ENCODE data around the gene CEACAM1.
"Not testable (repeated sequence)": the region's sequence is repeated elsewhere in the genome, so short reads cannot be mapped to it uniquely, and the experiment has no call there.

CEACAM1 gene

DNA sequence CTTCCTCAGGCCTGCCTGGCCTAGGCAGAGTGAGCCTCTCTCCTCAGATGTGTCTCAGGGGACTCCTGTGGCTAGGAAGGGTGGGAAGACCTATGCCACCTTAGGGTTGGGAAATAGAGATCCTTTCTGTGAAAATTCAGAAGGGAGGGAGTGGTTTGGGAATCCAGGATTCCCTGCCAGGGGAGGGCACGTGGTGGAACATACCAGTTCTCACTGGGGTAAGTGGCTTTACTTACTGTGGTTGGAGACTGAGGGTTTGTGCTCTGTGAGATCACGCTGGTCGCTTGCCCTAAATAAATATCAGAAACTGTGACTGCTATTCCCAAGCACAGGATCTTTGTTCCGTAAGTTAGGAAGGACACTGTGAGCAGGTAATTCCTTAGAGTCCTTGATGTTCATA is 16.9 kb downstream of the CEACAM1 start:
- DNase-seq (ENCODE audit: low spot score), result no peak

- no peak for DNase-seq (ENCODE audit: low spot score)
Measured at GRCh38 chr19:42508892-42509444, 19.3 kb downstream of the CEACAM1 start.

DNA sequence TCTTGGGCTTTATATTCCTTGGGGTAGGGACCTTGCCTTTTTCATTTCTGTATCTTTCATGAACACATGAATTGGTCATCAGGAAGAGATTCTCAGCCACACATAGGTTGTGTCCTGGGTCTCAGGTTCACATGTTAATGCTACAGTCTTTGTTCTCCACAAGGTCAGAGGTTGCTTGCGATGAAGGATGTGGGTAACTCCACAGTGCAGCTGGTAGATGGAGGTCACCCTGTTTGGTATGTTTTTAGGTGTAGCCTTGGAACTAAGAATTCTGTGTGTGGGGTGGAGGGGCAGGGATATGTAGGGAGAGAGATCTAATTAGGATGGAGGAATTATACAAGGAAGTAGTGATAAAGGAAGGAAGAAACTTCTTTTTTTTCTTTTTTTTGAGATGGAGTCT is 23.2 kb downstream of the CEACAM1 start:
- DNase-seq (ENCODE audit: low spot score), result no peak

DNA sequence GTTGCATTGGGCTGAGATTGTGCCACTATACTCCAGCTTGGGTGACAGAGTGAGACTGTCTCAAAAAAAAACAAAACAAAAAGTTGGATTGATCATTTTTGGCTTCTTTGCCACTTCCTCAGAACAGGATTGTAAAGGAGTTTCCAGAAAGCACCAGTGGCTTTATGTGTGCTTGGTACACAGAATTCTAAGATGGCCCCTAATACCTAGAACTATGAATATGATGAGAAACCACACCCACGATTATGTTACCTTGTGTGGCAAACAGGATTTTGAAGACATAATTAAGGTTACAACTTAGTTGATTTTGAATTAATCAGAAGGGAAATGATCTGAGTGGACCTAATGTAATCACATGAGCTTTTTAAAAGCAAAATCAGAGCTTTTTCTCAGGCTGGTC is 26.5 kb downstream of the CEACAM1 start:
- no peak for DNase-seq (ENCODE audit: low spot score)

DNA sequence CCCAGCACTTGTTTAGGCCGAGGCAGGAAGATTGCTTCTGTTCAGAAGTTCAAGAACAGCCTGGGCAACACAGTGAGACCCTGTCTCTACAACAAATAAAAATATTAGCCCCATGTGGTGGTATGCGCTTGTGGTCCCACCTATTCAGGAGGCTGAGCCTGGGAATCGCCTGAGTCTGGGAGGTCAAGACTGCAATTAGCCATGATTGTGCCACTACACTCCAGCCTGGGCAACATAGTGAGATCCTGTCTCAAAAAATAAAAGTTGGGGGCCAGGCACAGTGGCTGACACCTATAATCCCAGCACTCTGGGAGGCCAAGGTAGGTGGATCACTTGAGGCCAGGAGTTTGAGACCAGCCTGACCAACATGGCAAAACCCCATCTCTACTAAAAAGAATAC is 27.0 kb downstream of the CEACAM1 start:
- not testable (repeated sequence) for DNase-seq (ENCODE audit: low spot score)

DNA sequence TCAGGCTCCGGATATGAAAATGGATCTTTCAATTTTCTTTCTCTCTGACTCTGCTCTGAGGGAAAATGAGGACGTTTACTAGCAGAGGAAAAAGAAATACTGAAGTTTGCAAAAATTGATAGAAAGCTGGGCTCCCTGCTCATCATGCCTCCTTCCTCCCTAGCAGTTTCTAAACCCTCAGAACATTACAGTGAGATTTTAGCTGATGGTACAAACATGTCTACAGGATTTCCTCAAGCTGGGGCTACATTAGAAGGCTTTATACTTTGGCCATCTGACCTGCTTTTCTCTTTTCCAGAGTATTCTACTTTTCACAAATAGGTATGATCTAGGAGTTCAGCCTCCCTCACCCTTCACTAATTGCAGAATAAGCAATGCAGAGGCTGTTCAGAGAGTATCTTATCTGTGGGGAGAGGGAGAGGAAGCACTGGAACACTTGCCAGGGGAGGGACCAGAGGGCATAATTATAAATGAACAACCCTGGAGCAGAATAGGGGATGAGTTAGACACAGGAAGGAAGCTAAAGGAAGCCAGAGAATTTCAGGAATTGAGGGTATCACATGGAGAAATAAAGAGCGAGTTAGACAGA is 30.0 kb downstream of the CEACAM1 start:
- peak; percentile 31 for DNase-seq (ENCODE audit: low spot score)

DNA sequence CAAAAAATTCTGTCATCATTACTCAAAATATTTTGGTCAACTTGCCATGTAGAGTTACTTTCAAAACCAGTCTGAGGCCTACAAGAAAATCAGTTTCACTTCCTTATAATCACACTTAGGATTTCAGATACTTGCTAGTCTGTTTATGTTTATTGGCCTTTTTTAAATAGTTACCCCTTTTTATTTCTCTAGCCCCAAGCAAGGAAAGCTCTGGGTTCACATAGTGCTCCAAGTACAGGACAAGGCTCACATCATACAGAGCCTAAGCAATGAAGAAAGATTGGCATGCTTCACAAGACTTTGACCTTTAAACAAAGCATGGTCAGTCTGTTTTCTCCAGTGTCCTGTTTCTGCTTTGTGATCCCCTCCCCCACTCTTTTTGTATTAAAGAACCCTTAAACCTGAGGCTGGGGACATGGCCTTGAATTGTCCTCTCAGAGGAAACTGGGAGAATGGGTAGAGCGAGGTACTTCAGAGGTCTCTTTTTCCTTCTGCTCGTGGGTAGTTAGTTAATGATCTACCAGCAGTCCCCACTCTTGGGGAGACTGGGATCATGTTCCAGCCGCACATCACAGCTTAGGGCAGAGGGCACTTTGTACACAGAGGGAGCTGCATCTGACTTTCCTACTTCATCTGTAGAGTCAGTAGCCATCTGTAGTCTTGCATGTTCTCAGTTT is 30.7 kb downstream of the CEACAM1 start:
- DNase-seq (ENCODE audit: low spot score), result peak; percentile 89

DNA sequence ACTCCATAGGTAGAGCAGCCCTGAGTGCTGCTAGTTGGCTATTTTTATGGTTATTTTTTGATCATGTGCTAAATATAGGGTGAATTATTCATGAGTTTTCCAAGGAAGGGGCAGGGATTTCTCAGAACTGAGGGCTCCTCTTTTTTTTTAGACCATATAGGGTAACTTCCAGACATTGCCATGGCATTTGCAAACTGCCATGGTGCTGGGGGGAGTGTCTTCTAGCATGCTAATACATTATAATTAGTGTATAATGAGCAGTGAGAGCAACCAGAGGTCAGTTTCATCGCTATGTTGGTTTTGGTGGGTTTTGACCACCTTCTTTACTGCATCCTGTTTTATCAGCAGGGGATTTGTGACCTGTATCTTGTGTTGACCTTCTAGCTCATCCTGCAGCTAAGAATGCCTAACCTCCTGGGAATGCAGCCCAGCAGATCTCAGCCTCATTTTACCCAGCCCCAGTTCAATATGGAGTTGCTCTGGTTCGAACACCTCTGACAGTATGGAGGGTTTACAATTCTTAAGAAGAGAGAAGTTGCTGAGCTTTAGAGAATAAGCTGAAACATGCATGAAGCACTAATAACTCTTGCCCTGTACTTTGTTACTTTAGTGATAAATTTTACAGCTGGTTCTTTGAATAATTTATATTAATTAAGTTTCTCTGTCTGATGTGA is 31.7 kb downstream of the CEACAM1 start:
- DNase-seq (ENCODE audit: low spot score), result no peak

GRCh38 chr19:42495663-42496062 is 32.6 kb downstream of the CEACAM1 start:
- no peak for DNase-seq (ENCODE audit: low spot score)

- no peak for DNase-seq (ENCODE audit: low spot score)
Measured at GRCh38 chr19:42494321-42494720, 34.0 kb downstream of the CEACAM1 start.

DNA sequence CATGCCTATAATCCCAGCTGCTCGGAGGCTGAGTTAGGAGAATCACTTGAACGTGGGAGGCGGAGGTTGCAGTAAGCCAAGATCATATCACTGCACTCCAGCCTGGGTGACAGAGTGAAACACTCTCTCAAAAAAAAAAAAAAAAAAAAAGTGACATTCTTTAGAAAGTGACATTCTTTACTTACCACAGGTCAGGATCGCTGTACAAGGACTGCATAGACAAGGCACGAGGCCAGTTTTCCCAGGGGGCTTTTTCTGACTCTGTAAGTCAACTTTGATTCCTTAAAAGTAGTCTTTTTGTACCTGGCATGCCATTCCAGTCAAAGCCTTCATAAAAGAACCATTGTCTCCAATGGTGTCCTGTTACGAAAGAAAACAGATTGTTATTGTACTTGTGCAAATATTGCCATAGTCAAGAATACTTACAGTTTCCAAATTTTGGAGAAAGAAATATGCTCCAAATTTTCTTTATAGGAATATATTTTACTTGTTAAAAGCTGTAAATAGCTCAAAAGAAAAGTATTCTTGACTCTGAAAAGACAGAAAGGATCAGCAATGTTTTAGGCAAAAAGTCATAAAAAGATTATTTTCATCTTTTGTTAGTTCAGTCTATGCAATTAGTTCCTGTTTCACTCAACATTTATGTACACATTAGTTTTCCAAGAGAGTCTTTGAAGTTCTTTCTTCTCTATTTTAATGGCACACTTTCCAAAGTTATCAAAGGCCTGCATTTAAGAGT is 39.3 kb downstream of the CEACAM1 start:
- peak; percentile 79 for DNase-seq (ENCODE audit: low spot score)

DNA sequence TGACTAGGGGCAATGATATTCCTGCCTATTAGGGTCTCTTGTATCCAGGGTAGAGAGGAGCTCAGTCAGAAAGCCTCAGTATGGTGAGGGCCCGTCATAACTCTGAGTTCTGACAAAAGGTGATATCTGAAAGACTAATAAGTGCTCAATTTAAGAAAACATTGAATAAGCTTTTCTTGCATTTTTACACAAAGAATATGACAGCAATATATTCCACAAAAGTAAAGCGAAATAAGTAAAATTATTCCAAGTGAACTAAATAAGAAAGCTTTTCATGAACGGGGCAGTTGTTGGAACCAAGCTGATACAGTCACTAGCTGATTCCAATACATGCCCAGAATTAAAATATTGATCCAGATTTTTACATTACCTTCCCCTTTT is 40.5 kb downstream of the CEACAM1 start:
- no peak for DNase-seq (ENCODE audit: low spot score)

- DNase-seq (ENCODE audit: low spot score), result no peak
Measured at GRCh38 chr19:42487032-42487797, 41.1 kb downstream of the CEACAM1 start.

DNA sequence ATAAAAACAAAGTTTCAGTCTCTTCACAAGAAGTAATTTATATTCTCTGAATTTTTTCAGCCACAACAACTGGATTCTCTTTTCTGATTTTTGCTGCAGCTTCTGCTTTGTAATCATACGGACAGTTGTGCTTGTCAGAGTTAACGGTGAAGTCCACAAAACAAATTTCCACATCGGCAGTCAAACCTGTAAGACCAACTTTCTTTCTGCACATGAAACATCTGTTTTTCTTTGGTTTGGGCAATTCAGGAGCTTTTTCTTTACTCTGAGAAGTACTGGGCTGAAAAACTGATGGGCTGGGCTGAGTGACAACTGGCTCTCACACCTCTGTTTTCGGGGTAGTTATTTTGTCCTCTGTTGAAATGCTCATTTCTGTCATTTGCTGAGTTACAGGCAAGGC is 43.2 kb downstream of the CEACAM1 start:
- not testable (repeated sequence) for DNase-seq (ENCODE audit: low spot score)

- DNase-seq (ENCODE audit: low spot score), result no peak
Measured at GRCh38 chr19:42480335-42481095, 47.8 kb downstream of the CEACAM1 start.

- no peak for DNase-seq (ENCODE audit: low spot score)
Measured at GRCh38 chr19:42479736-42480135, 48.5 kb downstream of the CEACAM1 start.

DNA sequence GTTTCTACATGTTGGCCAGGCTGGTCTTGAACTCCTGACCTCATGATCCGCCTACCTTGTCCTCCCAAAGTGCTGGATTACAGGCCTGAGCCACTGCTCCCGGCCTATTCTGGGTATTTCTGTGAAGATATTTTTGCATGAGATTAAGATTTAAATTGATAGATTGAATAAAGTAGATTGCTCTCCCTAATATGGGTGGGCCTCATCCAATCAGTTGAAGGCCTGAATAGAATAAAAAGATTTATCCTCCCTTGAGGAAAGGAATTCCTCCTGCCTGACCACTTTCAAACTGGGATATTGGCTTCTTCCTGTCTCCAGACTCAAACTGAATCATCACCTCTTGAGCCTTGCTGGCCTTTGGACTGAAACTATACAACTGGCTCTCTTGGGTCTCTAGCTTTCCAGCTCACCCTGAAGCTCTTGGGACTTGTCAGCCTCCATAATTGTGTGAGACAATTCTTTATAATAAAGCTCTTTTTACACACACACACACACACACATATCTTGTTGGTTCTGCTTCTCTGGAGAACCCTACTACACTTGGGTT is 49.4 kb downstream of the CEACAM1 start:
- no peak for DNase-seq (ENCODE audit: low spot score)

- no peak for DNase-seq (ENCODE audit: low spot score)
Measured at GRCh38 chr19:42477933-42478332, 50.3 kb downstream of the CEACAM1 start.

DNA sequence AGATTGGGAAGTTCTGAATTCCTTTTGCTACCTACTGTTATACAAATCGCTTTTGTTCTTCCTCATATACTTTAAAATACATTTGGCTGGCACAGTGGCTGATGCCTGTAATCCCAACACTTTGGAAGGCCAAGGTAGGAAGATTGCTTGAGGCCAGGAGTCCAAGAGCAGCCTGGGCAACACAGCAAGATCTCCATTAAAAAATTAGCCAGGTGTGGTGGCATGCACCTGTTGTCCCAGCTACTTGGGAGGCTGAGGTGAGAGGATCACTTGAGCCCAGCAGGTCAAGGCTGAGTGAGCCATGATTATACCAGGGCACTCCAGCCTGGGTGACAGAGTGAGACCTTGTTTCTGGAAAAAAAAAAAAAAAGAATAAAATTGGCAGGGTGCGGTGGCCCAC is 51.2 kb downstream of the CEACAM1 start:
- DNase-seq (ENCODE audit: low spot score), result no peak

DNA sequence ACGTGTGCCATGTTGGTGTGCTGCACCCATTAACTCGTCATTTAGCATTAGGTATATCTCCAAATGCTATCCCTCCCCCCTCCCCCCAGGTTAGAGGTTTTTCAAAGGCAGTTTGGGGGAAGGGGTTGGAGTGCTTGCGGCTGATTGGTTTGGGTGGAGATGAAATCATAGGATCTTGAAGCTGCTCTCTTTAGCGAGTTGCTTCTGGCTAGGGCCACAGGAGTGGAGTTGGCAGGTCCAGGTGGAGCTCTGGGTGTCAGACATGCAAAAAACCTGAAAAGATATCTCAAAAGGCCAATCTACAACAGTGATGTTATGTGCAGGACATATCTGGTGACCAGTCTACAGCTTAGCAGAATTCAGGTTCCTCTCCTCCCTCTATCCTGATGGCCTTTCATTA is 52.9 kb downstream of the CEACAM1 start:
- DNase-seq (ENCODE audit: low spot score), result no peak

DNA sequence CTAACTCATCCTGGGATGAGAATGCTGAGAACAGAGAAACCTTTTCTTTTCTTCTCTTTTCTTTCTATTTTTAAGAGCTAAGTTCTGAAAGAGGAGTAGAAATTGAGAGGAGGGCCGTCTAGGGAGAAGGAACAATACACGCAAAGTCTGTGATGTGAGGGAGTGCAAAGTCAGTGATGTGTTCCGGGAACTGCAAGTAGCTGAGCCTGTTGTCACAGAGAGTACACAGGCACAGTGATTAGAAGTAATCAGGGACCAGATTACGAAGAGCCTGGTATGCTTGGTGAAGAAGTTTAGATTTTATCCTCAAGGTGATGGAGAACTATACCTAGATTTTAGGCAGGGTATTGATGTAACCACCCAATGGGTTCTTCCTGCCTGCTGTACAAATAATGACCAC is 53.5 kb downstream of the CEACAM1 start:
- no peak for DNase-seq (ENCODE audit: low spot score)
